GM19193 (cell line): Measurements from ENCODE around the gene MPP2.

Source experiments
- POLR2A ChIP-seq: IDR thresholded peaks from 4 replicates; pipeline ENCODE4 v1.6.1; 2011; ENCODE audit not compliant: insufficient read depth, insufficient read length; ENCODE audit errors: extremely low read depth

Gene MPP2

DNA sequence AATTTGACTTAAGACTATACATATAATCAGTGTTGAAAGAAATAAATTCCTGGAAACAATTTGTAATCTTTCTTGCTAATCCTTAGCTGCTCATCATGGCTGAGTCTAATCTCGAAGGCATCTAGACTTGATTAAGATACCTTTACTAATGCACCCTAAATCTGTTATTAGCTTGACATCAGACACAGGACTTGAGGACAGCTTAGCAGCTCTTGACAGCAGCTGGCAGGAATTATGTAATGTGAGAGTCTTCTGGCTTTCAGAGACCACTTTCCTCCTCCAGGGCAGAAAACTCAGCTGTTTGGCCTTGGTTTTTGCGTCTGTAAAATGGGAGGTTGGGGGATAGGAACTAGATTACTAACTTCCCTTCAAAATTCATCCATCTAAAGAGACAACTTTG lies 7.1 kb upstream of the MPP2 start:
- TF ChIP-seq POLR2A, result no peak

GRCh38 chr17:43913584-43913983 lies 6.2 kb upstream of the MPP2 start:
- TF ChIP-seq POLR2A, result no peak

GRCh38 chr17:43912635-43913304 lies 5.4 kb upstream of the MPP2 start:
- TF ChIP-seq POLR2A, result no peak

DNA sequence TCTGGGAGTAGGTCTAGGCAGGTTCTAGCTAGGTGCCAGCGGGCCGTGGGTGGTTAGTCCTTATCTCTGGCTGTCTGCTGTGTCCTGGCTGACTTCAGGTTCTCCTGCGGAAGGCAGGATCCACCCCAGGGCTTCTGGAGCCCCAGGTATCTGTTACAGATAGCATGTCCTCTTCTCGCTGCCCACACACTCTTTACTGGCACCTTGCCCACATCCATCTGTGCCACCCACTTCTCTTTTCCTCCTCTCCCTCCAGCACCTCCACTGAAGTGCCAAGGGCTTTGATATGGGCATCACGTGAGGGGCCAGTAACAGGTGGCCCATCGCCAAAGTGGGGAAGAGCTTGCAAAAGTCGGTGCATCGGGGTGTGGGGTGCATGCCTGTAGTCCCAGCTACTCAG lies 4.6 kb upstream of the MPP2 start:
- no peak for TF ChIP-seq POLR2A

GRCh38 chr17:43909537-43910231 lies 2.3 kb upstream of the MPP2 start:
- no peak for TF ChIP-seq POLR2A

GRCh38 chr17:43907998-43908721 lies 824 bp upstream of the MPP2 start:
- no peak for TF ChIP-seq POLR2A

DNA sequence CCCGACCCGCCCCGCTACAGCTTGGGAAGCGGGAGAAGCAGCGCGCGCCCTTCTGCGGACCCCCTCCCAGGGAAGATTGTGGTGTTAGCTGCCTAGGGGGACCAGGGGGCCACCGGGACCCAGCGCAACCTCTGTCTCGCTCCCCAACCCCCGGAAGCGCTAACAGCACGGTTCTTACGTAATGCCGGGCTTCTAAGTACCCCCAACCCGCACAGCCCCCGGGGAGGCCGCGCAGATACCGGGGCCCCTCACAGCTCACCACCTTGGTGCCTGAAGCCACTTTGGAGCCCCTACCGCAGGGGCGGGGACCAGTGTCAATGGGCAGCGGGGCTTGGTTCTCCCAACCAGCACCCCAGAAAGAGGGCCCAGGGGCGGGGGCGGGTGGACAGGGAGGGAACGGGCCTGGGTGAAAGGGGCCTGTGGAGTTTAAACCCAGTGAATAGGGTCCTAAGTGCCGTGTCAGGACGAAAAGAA lies 348 bp downstream of the MPP2 start:
- no peak for TF ChIP-seq POLR2A

GRCh38 chr17:43905985-43906852 lies 1.1 kb downstream of the MPP2 start:
- no peak for TF ChIP-seq POLR2A

- no peak for TF ChIP-seq POLR2A
Measured at GRCh38 chr17:43905400-43905984, 1.8 kb downstream of the MPP2 start.

DNA sequence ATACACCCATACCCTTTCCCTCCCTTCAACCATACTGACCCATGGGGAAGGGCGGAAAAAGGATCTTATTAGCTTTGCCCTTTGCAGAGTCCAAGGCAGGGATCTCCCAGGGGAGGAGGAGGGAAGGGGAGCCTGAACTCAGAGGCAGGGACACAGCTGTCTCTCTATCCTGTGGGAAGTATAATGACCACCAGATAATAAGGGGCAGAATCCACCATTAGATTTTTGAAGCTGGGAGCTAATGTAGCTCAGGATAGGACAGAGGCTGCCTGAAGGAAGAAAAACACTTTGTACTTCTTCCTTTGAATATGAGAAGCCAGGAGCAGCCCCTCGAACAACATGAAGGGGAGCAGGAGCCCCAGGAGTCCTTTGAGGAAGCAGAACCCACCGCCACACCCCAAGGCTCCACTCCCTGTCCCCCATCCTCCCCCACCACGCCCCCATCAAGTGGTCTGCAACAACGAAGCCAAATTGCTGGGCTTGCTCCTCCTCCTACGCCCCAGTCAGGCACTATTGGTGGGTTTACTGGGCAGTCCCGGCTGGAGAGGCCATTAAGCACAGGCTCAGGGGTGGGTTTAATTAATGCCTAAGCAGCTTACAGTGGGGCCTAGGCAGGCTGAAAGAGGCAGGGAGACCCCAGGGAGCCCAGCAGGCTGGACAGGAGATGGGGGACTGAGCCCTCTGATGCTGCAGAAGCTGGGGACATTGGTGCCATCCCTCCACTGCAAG lies 5.3 kb downstream of the MPP2 start:
- no peak for TF ChIP-seq POLR2A

DNA sequence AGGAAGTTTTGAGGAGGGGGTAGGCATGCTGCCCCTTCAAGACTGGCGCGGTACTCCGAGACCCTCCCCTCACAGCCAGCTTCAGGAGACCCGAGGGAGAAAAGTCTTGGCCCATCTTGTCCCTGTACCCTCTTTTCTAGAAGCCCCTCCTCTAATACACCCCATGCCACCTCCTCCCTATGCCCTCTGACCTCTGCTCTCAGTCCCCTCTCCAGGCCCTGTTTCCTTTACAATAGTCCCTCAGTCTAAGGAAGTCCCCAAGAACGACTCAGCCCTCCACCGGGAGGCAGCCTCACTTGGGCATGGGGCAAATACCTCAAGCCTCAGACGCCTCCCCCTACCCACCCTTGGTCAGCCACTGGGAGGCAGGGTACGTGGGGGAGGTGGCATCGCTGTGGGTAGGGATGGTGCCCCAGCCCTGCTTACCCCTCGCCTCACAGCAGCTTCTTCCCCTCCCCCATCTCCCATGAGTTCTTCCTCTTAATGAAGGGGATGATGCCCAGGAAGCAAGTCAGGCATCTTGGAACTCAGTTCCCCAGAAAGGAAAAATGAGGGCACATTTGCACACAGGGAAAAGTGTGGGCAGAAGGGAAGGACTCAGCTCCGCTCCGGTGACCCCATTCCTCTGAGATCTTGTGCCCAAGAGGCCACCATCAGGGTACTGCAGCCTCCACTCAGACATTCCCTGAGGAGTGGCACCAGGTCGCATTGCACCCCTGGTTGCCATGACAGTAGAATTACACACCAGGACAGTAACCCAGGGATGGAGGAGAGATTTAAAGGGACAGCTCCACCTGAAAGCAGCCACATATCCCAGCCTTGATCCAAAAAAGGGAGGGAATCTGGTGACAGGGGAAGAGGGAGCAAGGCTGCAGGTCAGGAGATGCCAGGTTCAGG lies 6.2 kb downstream of the MPP2 start:
- no peak for TF ChIP-seq POLR2A

DNA sequence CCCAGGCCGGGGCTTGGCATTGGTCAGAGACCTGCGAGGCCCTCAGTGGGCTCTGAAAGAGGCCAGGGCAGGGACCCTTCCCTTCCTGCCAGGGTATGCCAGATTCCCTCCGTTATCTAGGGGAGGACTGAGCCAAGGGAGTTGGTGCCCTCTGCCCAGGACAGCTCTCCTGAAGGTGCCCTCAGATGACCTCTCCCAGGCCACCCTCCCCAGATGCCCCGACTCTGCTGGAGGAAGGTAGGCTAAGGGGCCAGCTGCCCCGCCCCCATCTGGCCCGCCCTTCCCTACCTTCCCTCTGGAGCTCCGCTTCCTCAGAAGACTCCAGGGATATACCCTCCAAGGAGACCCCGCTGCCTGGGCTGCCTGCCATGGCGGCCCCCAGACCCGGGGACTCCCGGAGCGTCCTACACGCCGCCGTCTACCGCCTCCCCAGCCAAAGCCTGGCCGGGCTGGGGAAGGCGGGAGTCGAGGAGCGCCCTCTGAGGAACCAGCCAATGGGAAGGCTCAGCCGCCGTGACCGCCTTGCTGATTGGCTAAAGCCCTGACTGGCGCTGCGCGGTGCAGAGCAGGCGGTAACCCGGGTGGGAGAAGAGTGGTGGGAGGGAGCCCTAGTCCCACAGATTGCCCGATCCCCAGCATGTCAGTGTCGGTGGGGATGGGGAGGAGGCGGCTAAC lies 7.0 kb downstream of the MPP2 start:
- TF ChIP-seq POLR2A, result no peak
